ENCODE data around the gene DQX1. TPM values are rescaled to one million over a fixed set of nuclear protein-coding genes. Genes with fewer than 3 reads are reported as not detected.
A peak's percentile ranks its signal among the peaks of the same experiment; 100 is the strongest.

DQX1 gene
- total and polyA plus RNA-seq, 9 of the 15 experiments (the other 6 are each of a cell fraction or from before 2014, with no cell fraction given), result 0.04 to 0.38 (median 0.18) TPM; not detected in 1

DNA sequence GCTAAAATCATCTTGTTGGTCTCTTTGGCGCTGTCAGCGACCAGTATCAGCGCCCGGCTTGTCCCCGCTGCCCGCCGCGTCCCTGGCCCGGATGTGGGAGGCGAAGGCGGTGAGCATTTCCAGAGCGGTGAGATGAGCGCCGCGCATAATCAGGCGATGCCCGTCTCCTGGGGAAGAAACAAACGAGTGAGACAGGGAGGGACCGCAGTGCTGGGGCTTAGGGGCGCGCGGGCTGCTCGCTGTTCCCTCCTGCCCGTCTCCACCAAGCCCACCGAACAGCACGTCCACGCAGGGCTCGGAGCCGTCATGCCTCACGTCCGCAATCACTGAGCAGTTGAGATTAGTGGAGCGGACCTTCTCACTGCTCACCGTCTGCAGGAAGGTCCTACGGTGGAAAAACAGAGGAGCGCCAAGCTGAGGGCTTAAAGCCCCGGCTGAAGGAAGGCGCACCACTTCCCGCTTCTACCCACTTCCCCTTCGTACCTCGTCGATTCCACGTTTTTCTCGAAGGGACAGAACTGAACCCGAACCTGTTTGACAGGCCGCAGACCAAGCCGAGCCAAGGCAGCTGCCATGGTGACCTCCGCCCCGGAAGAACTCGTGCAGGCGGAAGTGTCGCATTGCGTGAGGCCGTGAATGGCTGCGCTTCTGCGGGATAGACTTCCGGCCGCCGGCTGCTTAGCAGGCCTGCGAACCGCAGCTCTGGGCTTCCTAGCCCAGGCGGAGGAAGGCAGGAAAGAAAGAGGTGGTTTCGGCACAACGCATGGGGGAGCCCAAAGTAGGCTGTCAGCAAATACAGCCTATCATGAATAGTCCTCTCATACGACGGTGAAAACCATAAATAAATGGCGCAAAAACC lies 53.7 kb downstream of the DQX1 start, which contains the start of gene MRPL53 (continued):
- TF ChIP-seq FOSL1 (tag; conservative IDR thresholded peaks at IDR 0.05), result peak; percentile 32; the same call in 1 of the 2 replicates
- 0 out of 4 replicates have a peak, but pooled peaks of 1 of the 2 experiments have one; percentile 18 for TF ChIP-seq ARNT (IDR thresholded peaks at IDR 0.05)
- TF ChIP-seq, protein P1, sequence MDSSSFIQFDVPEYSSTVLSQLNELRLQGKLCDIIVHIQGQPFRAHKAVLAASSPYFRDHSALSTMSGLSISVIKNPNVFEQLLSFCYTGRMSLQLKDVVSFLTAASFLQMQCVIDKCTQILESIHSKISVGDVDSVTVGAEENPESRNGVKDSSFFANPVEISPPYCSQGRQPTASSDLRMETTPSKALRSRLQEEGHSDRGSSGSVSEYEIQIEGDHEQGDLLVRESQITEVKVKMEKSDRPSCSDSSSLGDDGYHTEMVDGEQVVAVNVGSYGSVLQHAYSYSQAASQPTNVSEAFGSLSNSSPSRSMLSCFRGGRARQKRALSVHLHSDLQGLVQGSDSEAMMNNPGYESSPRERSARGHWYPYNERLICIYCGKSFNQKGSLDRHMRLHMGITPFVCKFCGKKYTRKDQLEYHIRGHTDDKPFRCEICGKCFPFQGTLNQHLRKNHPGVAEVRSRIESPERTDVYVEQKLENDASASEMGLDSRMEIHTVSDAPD (CRISPR knock-in tag; IDR thresholded peaks at IDR 0.05), result no peak
- peak; percentile 79 for TF ChIP-seq PKNOX1 (IDR thresholded peaks at IDR 0.05)
- TF ChIP-seq PHF20 (IDR thresholded peaks at IDR 0.05; ENCODE audit: partially characterized antibody), result peak; percentile 99
- TF ChIP-seq, protein P2, sequence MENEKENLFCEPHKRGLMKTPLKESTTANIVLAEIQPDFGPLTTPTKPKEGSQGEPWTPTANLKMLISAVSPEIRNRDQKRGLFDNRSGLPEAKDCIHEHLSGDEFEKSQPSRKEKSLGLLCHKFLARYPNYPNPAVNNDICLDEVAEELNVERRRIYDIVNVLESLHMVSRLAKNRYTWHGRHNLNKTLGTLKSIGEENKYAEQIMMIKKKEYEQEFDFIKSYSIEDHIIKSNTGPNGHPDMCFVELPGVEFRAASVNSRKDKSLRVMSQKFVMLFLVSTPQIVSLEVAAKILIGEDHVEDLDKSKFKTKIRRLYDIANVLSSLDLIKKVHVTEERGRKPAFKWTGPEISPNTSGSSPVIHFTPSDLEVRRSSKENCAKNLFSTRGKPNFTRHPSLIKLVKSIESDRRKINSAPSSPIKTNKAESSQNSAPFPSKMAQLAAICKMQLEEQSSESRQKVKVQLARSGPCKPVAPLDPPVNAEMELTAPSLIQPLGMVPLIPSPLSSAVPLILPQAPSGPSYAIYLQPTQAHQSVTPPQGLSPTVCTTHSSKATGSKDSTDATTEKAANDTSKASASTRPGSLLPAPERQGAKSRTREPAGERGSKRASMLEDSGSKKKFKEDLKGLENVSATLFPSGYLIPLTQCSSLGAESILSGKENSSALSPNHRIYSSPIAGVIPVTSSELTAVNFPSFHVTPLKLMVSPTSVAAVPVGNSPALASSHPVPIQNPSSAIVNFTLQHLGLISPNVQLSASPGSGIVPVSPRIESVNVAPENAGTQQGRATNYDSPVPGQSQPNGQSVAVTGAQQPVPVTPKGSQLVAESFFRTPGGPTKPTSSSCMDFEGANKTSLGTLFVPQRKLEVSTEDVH (IDR thresholded peaks at IDR 0.05; ENCODE audit: low read depth, partially characterized antibody), result peak; percentile 94
- peak in 1 of 2 experiments; percentile 64; a peak in 1 of 4 replicates for TF ChIP-seq ZNF639 (CRISPR knock-in tag; conservative IDR thresholded peaks at IDR 0.05 in 1 of 2, IDR thresholded peaks at IDR 0.05 in 1 of 2)
- 0 out of 2 replicates have a peak, but pooled peaks have one; percentile 10 for TF ChIP-seq TCF3 (CRISPR knock-in tag; IDR thresholded peaks at IDR 0.05)
- peak; percentile 88 for TF ChIP-seq PML (IDR thresholded peaks at IDR 0.05; ENCODE audit: low read length)
- TF ChIP-seq TAF9B (IDR thresholded peaks at IDR 0.05; ENCODE audit: partially characterized antibody), result peak; percentile 82
- TF ChIP-seq NRF1 (conservative IDR thresholded peaks at IDR 0.05 in 1 of 2, IDR thresholded peaks at IDR 0.05 in 1 of 2), result peak; percentile 76 to 83
- peak; percentile 78 for TF ChIP-seq SAP30 (IDR thresholded peaks at IDR 0.05; ENCODE audit: borderline replicate concordance, insufficient read depth, low read depth, low read length, poor library complexity, severe bottlenecking)
- TF ChIP-seq ADNP (tag; IDR thresholded peaks at IDR 0.05), result no peak
- TF ChIP-seq SIN3B (IDR thresholded peaks at IDR 0.05; ENCODE audit: low read depth), result peak; percentile 98
- TF ChIP-seq RBM25 (IDR thresholded peaks at IDR 0.05; ENCODE audit: low read depth, low read length, severe bottlenecking), result no peak
- 0 out of 2 replicates have a peak, but pooled peaks have one; percentile 30 for TF ChIP-seq MXI1 (IDR thresholded peaks at IDR 0.05; ENCODE audit: low read depth, low read length)
- TF ChIP-seq HDAC1 (IDR thresholded peaks at IDR 0.05), result peak in 1 of 2 experiments; percentile 87; a peak in 1 of 4 replicates
- TF ChIP-seq CAMTA2 (CRISPR knock-in tag; conservative IDR thresholded peaks at IDR 0.05), result no peak

Measured in K562 (cell line).